Gastrocnemius medialis (tissue), 4 donors: ENCODE data around the gene C9orf152. TPM values are rescaled to one million over a fixed set of nuclear protein-coding genes. Genes with fewer than 3 reads are reported as not detected.
"Not testable (repeated sequence)": the region's sequence is repeated elsewhere in the genome, so short reads cannot be mapped to it uniquely, and the experiment has no call there.

Source experiments
- ATAC-seq, 2 donors: fragments of 150-250 bp; one replicate each; pipeline ENCODE4 v1.9.1; 2016
- DNase-seq, 2 donors: peaks; one replicate each; pipeline ENCODE4 v3.0.0-alpha.2; 2019
- H3K27ac ChIP-seq, 4 donors: fragments of 200-600 bp; sonication (generic); 1 replicate in 1 of 4; 2 replicates in 3 of 4; pipeline ENCODE4 v1.5.1; 2016 to 2018; ENCODE audit warnings: mild to moderate bottlenecking in 2 of 4, moderate library complexity in 1 of 4
- H3K27me3 ChIP-seq, 3 donors: fragments of 200-600 bp; sonication (generic) in 2 of 3; 1 replicate in 1 of 3; 2 replicates in 2 of 3; pipeline versions ENCODE4 v1.5.1 to v1.6.0; 2016 to 2019; ENCODE audit warnings: mild to moderate bottlenecking in 1 of 3, moderate library complexity in 1 of 3
- H3K36me3 ChIP-seq, 2 donors: fragments of 200-600 bp; sonication (generic) in 1 of 2; one replicate each; pipeline ENCODE4 v1.5.1; 2017 to 2018
- H3K4me1 ChIP-seq, 2 donors: fragments of 200-600 bp; sonication (generic) in 1 of 2; one replicate each; pipeline ENCODE4 v1.5.1; 2016 to 2017; ENCODE audit warnings: mild to moderate bottlenecking in 2 of 2
- H3K4me3 ChIP-seq, 4 donors: fragments of 200-600 bp; sonication (generic) in 3 of 4; 1 replicate in 1 of 4; 2 replicates in 3 of 4; pipeline ENCODE4 v1.5.1; 2016 to 2019; ENCODE audit warnings: mild to moderate bottlenecking in 2 of 4
- H3K9me3 ChIP-seq, 3 donors: fragments of 200-600 bp; sonication (generic) in 2 of 3; 1 replicate in 1 of 3; 2 replicates in 2 of 3; pipeline ENCODE4 v1.5.1; 2016 to 2019
- POLR2A ChIP-seq, 2 donors: fragments of 450-650 bp; IDR thresholded peaks; one replicate each; pipeline ENCODE4 v1.6.1; 2017; ENCODE audit warnings: antibody characterized with exemption in 2 of 2, mild to moderate bottlenecking in 2 of 2, moderate library complexity in 2 of 2
- in situ Hi-C, 4 donors: fragments of 200-750 bp; cut with MboI; loops; one replicate each; pipeline versions ENCODE4 v1.15.0 to v1.8.0; 2017; ENCODE audit warnings: low sequenced_read_pairs in 4 of 4
- intact Hi-C: fragments of 100-400 bp; cut with DNase I; formaldehyde crosslinking; loops from one replicate; pipeline ENCODE4 v1.15.1; 2023; ENCODE audit warnings: low total_unique reads
- total RNA-seq, 4 donors: library from RNA; depleted of rRNA; stranded (reverse); fragments of >200 nt; gene quantifications; one replicate each; pipeline versions ENCODE4 v1.1.0 to v1.2.3, GENCODE V29; 2016
- TF ChIP-seq, protein P1 (sequence below), 5 experiments: fragments of 450-650 bp in 3 of 5; fragments of 200-600 bp in 2 of 5; sonication (generic) in 2 of 5; IDR thresholded peaks in 4 of 5; conservative IDR thresholded peaks in 1 of 5; 1 replicate in 4 of 5; 2 replicates in 1 of 5; pipeline ENCODE4 v1.5.1; 2016 to 2019; ENCODE audit warnings: antibody characterized with exemption in 5 of 5, mild to moderate bottlenecking in 3 of 5, moderate library complexity in 3 of 5

C9orf152 gene
- total RNA-seq, 4 donors from 2014 or later: not detected

DNA sequence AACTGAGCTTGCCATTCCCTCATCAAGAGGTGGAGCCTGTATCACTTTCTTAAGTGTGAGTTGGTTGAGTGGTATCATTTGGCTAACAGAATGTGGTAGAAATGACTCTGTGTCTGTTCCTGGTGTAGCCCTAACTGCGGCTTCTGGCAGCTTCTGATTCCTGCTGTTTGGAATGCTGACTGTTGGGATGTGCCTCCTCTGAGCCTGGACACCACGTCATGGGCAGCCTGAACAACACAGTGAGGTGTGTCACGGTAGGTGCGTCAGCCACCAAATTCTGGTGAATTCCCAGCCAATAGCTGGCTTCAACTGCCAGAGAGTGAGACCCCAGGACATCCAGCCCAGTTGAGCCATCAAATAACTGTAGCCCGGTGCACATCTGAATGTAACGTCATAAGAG is 6.1 kb upstream of the C9orf152 start:
- no peaks in the 10 kb centered on the region for H3K27me3 ChIP-seq
- intact Hi-C loops: no loop called here
- TF ChIP-seq POLR2A (IDR thresholded peaks at IDR 0.05): no peak
- TF ChIP-seq, protein P1, sequence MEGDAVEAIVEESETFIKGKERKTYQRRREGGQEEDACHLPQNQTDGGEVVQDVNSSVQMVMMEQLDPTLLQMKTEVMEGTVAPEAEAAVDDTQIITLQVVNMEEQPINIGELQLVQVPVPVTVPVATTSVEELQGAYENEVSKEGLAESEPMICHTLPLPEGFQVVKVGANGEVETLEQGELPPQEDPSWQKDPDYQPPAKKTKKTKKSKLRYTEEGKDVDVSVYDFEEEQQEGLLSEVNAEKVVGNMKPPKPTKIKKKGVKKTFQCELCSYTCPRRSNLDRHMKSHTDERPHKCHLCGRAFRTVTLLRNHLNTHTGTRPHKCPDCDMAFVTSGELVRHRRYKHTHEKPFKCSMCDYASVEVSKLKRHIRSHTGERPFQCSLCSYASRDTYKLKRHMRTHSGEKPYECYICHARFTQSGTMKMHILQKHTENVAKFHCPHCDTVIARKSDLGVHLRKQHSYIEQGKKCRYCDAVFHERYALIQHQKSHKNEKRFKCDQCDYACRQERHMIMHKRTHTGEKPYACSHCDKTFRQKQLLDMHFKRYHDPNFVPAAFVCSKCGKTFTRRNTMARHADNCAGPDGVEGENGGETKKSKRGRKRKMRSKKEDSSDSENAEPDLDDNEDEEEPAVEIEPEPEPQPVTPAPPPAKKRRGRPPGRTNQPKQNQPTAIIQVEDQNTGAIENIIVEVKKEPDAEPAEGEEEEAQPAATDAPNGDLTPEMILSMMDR (IDR thresholded peaks at IDR 0.05 in 4 of 5, conservative IDR thresholded peaks at IDR 0.05 in 1 of 5): no peak
- in situ Hi-C loops: loop anchor here in 2 of 4 donors (10.0 to 25.0 kb wide), 3 partner anchors 309 to 627 kb away; no protein-coding TSS in a partner anchor
- no peak for DNase-seq
- H3K27ac ChIP-seq: no peak overlapping the region
- no peaks in the 10 kb centered on the region for H3K36me3 ChIP-seq
- H3K4me1 ChIP-seq: no peaks in the 10 kb centered on the region
- ATAC-seq: no peak
- no peak overlapping the region for H3K4me3 ChIP-seq
- no peaks in the 10 kb centered on the region for H3K9me3 ChIP-seq

GRCh38 chr9:110213413-110214044 is 5.6 kb upstream of the C9orf152 start:
- intact Hi-C loops (no loop called here), in situ Hi-C loops (loop anchor here in 2 of 4 donors (10.0 to 25.0 kb wide), 3 partner anchors 309 to 626 kb away; no protein-coding TSS in a partner anchor)
- ATAC-seq: no peak
- no peak overlapping the region for H3K4me3 ChIP-seq
- no peak for DNase-seq
- H3K36me3 ChIP-seq: no peaks in the 10 kb centered on the region
- H3K4me1 ChIP-seq: no peaks in the 10 kb centered on the region
- no peak overlapping the region for H3K27ac ChIP-seq
- H3K9me3 ChIP-seq: no peaks in the 10 kb centered on the region
- no peaks in the 10 kb centered on the region for H3K27me3 ChIP-seq
- no peak for TF ChIP-seq POLR2A (IDR thresholded peaks at IDR 0.05)
- TF ChIP-seq, protein P1 (IDR thresholded peaks at IDR 0.05 in 4 of 5, conservative IDR thresholded peaks at IDR 0.05 in 1 of 5): no peak

DNA sequence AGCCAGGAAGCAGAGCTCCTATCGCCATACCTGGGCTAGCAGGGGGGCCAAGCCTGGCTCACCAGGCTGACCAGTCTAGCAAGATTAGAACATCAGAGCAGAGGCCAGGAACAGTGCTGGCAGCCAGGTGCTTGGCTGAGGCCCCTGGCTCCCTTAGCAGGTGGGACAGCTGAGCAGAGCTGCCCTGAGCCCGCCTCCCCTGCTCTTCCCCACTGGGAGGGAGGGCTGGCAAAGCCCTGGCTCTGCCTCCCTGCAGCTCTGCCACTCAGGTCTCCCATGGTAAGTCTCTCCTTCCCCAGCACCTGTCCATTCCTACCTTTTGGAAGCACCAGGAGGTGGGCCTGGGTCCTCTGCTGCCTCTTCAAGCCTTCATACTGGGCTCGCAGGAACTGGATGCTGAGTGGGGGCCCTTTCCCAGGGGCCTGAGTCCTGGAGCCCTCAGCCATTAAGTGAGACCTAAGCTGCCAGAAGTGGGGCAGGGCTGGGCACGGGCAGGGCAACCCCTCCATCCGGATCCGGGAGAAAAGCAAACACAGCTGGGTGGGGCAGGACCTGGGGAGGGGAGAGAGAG is 803 bp downstream of the C9orf152 start:
- H3K36me3 ChIP-seq: no peaks in the 10 kb centered on the region
- no peak overlapping the region for H3K4me3 ChIP-seq
- intact Hi-C loops: no loop called here
- no peaks in the 10 kb centered on the region for H3K9me3 ChIP-seq
- TF ChIP-seq POLR2A (IDR thresholded peaks at IDR 0.05): no peak
- TF ChIP-seq, protein P1 (IDR thresholded peaks at IDR 0.05 in 4 of 5, conservative IDR thresholded peaks at IDR 0.05 in 1 of 5): no peak
- in situ Hi-C loops: loop anchor here in 1 of 4 donors (25.0 kb wide), 1 partner anchor 620 kb away; no protein-coding TSS in a partner anchor
- ATAC-seq (no peak), DNase-seq (no peak)
- no peaks in the 10 kb centered on the region for H3K4me1 ChIP-seq
- no peaks in the 10 kb centered on the region for H3K27me3 ChIP-seq
- H3K27ac ChIP-seq: no peak overlapping the region

GRCh38 chr9:110206389-110206788 is 1.6 kb downstream of the C9orf152 start:
- ATAC-seq (no peak), DNase-seq (no peak)
- no peaks in the 10 kb centered on the region for H3K36me3 ChIP-seq
- in situ Hi-C loops (loop anchor here in 1 of 4 donors (25.0 kb wide), 1 partner anchor 619 kb away; no protein-coding TSS in a partner anchor), intact Hi-C loops (no loop called here)
- H3K4me3 ChIP-seq: no peak overlapping the region
- TF ChIP-seq POLR2A (IDR thresholded peaks at IDR 0.05): no peak
- TF ChIP-seq, protein P1 (IDR thresholded peaks at IDR 0.05 in 4 of 5, conservative IDR thresholded peaks at IDR 0.05 in 1 of 5): no peak
- no peaks in the 10 kb centered on the region for H3K9me3 ChIP-seq
- no peaks in the 10 kb centered on the region for H3K4me1 ChIP-seq
- H3K27ac ChIP-seq: no peak overlapping the region
- no peaks in the 10 kb centered on the region for H3K27me3 ChIP-seq

DNA sequence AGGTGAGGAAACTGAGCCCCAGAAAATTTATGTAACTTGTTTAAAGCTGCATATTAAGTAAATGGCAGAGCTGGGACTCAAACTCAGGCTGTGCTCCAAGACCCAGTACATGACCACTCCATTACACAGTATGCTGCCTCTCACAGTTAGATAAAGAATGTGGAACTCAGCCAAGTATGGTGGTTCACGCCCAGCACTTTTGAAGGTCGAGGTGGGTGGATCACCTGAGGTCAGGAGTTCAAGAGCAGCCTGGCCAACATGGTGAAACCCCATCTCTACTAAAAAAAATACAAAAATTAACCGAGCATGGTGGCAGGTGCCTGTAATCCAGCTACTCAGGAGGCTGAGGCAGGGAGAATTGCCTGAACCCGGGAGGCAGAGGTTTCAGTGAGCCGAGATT is 2.3 kb downstream of the C9orf152 start:
- H3K36me3 ChIP-seq, H3K4me3 ChIP-seq, ATAC-seq, H3K9me3 ChIP-seq, DNase-seq, H3K4me1 ChIP-seq, intact Hi-C loops, H3K27ac ChIP-seq, H3K27me3 ChIP-seq: not testable (repeated sequence)
- in situ Hi-C loops: loop anchor here in 1 of 4 donors (25.0 kb wide), 1 partner anchor 618 kb away; no protein-coding TSS in a partner anchor
